Hepatic stellate cell (primary cell): ENCODE measurements around the gene CBARP.

Source experiments
- DNase-seq: peaks from one replicate; pipeline ENCODE4 v3.0.0; 2011; ENCODE audit warnings: low spot score

The CBARP gene

DNA sequence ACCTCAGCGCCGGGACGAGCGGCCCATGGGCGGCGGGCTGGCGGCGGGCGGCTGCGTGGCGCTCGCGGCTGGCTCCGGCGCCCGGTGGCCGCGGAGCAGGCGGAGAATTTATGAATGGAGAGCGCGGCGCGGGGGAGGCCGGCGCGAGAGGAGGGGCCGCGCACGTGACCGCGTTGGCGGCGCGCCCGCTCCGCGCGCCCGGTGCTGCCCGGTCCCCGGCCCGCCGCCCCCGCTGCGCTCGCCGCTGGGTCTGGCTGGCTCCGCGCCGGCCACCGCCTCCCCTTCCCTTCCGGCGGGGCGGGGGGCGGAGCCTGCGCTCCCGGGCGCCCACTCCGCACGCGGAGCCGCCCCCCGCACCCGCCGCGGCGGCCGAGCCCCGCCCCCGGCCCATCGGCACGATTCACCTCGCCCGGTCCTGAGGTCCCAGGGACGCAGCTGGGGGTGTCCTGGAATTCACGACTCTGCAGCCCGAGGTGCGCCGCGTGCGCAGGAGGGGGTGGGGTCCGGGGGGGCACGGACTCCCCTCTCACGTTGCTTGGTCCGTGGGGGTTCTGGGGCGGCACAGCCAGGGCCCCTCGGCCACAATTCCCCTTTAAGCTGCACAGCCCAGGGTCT lies at the start of gene CBARP:
Gene CBARP, minus strand, starts transcription at position 252 of the 615 bp plus-strand sequence. CDS start 1,905 bp downstream, outside the sequence.
- peak; percentile 56 for DNase-seq

DNA sequence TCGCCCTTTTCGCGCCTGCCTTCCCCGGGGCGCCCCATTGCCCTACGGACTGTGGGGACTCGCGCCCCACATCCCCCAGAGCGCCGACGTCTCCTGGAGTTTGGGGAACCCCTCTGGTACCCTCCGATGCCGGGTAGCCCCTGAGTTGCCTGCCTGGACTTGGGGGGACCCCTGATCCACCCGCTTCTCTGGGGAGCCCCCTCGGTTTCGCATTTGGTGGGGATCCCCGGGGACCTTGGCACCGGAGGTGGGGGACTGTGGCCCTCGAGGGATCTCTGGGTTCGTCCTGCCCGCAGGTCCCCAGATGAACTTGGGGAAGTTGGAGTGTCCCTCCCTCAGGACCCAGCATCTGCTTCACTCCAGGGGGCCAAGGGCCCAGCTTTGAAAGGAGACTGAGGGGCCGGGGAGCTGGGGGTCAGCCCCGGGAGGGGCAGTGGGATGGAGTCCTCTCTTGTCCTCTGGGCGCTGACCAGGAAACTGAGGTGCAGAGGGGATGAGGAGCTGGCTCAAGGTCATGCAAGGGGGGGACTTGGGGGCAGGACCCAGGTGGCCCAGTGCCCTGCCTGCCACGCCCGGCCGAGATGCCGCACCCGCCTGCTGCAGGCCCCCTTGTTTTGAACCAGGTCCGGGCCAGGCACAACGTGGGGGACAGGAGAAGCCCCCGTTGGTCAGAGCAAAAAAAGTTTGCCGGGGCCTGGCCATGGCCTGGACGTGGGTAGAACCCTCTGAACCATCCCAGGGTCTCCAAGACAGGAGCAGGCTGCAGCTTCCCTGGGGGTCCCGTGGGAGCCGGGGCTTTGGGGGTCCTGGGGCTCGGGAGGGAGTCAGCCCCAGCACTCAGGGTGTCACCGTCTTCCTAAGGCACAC lies 48.9 kb upstream of the CBARP start:
- no peak for DNase-seq

- DNase-seq: no peak
Measured at GRCh38 chr19:1285737-1286360, 48.0 kb upstream of the CBARP start, which contains the start of gene EFNA2. TSS of gene EFNA2 (plus strand) at chr19:1285873. CDS start at chr19:1286169, 296 bp downstream.

GRCh38 chr19:1284979-1285736 lies 47.4 kb upstream of the CBARP start:
- DNase-seq: no peak

DNA sequence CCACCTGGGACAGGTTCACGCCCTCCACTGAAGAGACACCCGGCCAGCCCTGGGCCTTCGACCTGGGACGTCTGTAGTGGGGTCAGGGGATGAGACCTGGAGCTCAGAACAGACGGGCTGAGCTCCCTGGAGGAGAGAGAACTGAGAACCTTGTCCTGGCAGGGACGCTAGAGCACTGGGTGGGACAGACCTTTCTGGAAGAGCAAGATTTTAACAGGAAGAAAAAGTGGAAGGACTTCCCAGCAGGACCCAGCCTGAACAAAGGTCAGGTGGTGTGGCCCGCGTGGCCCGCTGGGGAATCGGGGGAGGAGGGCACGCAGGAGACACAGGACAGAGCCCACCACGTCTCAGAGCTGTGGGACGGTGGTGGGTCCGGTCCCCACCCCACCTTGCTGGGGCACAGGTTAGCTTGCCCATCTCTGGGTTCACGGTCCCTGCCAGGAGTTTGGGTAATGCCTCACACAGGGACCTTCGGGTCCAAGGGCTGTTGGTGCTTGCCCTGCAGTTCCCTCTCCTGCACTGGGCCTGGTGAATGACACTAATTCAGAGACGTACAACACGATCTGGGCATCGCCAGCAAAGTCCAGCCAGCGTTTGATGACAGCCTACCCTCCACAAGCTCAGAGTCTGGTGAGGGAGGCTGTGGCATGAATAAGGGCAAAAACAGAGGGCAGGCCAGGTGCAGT lies 46.6 kb upstream of the CBARP start:
- DNase-seq: no peak

DNA sequence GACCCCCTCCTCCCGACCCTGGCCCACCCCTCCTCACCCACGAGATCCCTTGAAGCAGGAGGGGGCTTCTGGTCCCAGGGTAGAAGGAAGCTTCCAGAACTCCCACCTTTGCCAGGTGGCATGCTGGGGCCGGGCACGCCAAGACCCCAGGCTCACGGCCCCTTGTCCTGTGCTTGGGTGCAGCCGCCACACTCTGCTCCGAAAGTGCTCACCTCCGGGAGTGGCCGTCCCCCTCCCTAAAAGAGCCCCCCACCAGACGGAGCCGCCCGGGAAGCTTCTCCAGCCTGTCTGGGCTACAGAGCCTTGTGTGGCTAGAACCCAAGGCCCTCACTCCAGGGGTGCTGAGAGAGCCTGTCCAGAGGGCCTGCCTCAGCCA lies 46.1 kb upstream of the CBARP start:
- no peak for DNase-seq

DNA sequence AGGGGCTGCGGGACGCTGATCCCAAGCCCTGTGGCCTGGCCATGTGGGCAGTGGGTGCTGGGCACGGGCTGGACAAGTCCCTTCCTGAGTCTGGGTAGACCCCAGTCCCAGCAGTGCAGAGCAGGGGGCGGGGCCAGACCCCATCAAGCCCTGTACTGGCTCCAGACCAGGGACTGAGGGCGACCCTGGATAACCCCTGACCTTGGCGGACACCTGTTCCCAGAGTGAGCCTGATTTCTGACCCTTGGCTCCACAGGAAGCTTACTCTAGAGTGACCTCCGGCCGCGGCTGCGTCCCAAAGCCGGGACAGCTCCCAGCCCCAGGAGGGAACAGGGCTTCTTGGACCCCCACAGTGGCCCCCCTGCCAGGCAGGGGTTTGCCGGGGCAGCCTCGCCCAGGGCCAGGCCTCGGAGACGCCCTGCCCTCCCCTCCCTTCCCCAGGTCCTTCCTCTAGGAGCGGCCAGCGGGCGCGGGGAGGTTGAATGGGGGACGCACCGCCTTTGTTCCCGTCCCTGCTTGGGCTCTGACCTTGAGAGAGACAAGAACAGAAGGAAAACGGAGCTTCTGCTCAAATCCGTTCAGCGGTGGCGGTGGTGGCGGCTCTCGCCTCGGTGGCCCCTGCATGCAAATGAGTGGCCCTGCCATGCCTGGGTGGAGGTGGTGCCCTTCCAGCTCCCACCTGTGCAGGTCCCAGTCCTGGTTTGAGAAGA lies 45.6 kb upstream of the CBARP start:
- no peak for DNase-seq

DNA sequence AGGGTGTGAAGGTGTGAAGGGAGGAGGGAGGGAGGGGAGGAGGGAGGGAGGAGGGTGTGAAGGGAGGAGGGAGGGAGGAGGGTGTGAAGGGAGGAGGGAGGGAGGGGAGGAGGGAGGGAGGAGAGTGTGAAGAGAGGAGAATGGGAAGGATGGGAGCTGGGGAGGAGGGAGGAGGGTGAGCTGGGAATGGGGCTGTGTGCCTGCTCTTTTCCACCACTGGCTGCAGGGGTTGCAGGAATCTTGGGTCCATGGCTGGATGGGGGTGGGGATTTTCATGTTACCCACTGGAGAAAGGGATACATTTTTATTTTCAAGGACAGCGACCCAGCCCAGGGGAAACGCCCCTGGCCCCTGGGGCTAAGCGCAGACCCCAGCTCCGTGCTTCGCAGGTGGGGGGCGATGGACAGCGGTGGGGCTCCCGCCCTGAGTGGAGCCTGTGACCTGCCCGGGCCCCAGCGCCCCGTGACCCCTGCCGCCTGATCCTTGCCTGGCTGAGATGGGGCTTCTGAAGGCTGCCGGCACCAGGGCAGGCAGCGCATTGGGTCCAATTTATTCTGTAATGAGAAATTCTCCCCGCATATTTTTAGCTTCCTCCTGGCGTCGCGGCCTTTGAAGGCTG lies 44.9 kb upstream of the CBARP start:
- no peak for DNase-seq

GRCh38 chr19:1281569-1282287 lies 43.9 kb upstream of the CBARP start:
- no peak for DNase-seq

DNA sequence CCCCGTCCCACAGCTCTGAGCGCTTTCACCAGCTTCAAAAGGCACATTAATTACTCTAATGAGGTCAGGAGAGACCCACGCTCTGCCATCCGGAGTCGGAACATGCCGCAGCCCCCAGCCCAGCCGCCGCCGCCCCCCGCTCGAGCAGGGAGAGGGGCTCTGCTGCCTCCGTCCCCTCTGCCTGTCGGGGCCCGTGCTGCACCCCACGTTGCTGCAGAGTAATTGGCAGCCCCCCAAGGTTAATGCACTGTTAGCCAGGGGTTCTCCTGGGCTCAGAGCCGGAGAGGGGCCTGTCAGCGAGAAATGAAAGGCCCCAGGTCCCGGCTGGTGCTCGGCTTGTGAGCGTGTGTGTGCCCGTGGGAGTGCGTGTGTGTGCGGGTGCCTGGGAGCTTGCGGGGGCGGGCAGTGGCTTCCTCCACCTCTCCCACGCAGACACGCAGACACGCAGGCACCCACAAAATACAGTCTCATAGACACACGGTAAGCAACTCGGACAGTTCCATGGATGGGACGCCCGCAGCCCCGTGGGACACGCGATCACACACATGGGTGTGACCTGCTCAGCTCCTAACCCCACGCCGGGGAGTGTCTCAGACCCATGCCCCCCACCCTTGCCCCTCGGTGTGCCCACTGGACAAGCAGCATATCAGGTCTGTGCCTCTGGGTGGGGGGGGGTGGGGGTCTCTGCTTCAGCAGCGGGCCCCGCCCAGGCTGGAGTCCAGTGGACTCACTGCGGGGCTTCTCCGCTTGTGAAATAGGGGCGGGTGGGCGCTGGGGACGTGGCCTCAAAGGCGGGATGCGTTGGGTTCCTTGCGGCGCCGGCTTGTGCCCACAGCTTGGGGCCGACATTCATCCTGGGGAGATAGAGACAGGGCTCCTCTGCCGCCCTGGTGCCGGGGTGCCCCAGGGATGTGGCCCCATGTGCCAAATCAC lies 43.1 kb upstream of the CBARP start:
- DNase-seq: no peak

- DNase-seq: peak; percentile 91
Measured at GRCh38 chr19:1279782-1280341, 42.1 kb upstream of the CBARP start.

DNA sequence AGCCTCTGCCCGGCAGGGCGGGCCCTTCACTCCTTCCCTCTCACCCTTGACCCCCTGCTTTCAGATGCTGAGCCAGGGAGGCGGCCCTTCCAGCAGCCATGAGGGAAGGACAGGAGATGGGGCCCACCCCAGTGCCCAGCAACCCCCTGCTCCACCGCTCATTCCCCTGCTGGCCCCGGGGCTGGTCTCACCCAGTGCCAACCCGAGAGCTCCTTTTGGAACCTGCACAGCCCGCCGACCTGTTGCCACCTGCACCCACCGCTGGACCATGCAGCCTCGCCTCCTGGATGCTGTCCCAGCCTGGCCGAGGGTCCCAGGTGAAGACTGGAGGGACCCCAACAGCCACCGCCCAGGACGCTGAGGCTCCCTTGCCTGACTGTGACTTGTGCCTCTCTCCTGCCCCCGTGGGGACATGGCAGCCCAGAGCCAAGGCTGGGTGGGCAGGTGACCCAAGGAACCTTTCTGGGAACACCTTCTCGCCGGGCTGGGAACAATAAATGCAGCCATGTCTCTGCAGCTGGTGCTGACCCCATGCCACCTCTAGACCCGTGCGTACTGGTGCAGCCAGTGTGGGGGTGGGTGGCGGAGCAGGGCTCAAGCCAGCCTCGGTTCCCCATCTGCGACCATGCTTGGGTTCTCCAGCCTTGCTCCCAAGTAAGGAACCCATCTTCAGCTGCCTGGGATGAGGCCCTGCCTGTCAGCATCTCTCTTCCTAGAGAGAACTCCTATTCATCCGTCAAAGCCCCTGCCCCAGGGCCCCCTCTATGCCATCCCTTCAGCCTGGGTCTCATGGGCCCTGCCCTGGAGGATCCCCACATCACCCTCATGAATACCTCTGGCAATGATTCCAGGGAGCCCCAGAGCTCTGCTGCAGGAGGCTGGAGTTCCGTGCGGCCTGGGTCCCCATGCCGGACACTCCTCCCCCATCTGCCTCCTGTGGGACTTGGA lies 41.2 kb upstream of the CBARP start:
- DNase-seq: no peak

DNA sequence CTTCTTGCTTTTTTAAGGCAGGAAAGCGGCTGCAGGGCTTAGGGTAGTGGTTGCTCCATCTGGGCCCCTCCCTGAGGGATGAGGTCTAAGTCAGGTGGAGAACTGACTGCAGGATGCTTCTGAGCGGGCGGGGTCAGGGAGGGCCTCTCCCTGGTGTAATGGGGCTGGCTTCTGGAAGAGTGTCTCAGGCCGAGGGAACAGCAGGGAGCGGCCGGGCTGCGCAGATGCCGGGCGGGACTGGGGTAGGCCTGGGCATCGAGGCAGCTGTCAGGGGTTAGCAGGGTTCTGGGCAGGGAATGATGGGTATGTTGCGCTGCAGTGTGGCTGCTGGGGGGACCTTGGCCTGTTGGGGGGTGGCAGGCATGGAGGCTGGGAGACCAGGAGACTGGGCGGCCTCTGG lies 40.3 kb upstream of the CBARP start:
- no peak for DNase-seq

DNA sequence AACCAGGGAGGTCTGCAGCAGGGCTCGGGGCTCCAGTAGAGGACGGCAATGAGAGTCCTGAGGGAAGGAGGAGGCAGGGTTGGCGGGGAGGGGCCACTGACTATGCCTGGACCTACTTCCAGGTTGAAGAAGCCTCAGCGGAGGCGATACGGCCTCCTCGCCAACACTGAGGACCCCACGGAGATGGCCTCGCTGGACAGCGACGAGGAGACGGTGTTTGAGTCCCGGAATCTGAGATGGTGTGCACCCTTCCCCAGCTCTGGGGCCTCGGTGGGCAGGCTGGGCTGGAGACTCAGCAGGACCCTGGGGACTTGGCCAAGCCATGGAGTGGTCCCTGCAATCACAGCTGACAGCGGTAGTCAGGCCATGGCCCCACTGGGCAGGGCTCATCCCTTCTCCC lies 39.3 kb upstream of the CBARP start:
- DNase-seq: no peak

DNA sequence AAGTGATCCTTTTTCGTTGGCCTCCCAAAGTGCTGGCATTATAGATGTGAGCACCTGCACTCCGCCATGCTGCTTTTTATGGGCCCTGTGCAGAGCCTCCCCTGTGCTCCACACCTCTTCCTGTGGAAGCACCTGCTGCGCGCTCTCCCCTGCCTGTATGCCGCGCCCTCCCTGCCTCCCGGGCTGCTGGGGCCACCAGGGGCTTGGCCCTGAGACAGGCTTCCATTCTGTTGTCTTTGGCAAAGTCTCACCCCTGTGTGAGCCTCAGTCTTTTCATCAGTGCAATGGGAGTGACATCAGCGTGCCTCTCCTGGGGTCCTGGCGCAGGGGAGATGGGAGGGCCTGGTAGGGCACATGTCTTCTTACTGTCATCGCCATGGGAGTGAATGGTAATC lies 38.8 kb upstream of the CBARP start:
- DNase-seq: no peak

DNA sequence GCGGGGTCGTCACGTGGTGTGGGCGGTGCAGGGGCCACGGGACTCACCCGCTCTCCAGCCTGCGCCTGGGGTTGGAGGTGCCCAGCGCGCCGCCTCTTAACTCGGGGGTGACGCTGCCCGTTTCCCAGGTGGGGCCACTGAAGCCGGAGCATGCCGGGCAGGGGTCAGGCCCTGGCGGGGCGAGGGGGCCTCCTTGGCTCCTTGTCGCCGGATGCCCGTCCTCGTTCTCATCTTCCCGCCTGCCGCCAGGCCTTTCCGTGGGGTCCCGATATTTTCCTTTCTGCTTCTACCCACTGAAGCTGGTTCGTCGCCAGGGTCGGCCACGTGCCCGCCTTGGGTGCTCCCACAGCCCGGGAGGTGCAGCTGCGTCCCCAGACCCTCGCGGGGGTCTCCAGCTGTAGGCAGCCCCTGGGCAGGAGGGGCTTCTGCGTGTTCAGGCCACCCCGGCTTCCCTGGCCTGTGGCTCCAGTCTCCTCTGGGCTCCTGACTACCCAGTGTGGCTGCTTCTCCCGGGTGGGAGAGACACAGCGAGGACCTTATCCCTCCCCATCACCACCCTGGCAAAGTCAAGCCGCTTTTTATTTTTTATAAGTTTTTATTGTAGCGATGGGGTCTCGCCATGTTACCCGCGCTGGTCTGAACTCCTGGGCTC lies 38.3 kb upstream of the CBARP start:
- DNase-seq: no peak
